Subcutaneous abdominal adipose tissue (tissue), 5 donors: Measurements from ENCODE around the gene ZNF22.

Experiments
- H3K27ac ChIP-seq: one replicate; pipeline ENCODE4 v1.7.0; 2013; ENCODE audit warnings: low read depth, mild to moderate bottlenecking, inconsistent platforms, low read length, moderate library complexity
- H3K27me3 ChIP-seq, 5 donors: one replicate each; pipeline ENCODE4 v1.7.0; 2013; ENCODE audit warnings: low read length in 5 of 5, inconsistent platforms in 1 of 5; ENCODE audit not compliant: control insufficient read depth in 5 of 5, insufficient read depth in 4 of 5
- H3K36me3 ChIP-seq, 5 donors: one replicate each; pipeline ENCODE4 v1.7.0; 2013; ENCODE audit warnings: low read length in 5 of 5; ENCODE audit not compliant: control insufficient read depth in 5 of 5, insufficient read depth in 5 of 5
- H3K4me1 ChIP-seq, 5 donors: one replicate each; pipeline ENCODE4 v1.7.0; 2013; ENCODE audit warnings: low read length in 5 of 5, mild to moderate bottlenecking in 3 of 5, moderate library complexity in 1 of 5; ENCODE audit not compliant: control insufficient read depth in 5 of 5, insufficient read depth in 5 of 5
- H3K4me3 ChIP-seq, 5 donors: one replicate each; pipeline ENCODE4 v1.7.0; 2013; ENCODE audit warnings: low read length in 5 of 5, low read depth in 1 of 5
- H3K9ac ChIP-seq, 5 donors: one replicate each; pipeline ENCODE4 v1.7.0; 2013; ENCODE audit warnings: low read length in 5 of 5, mild to moderate bottlenecking in 4 of 5, moderate library complexity in 3 of 5
- H3K9me3 ChIP-seq, 5 donors: one replicate each; pipeline ENCODE4 v1.7.0; 2013; ENCODE audit warnings: low read length in 5 of 5; ENCODE audit not compliant: control insufficient read depth in 5 of 5
- donor health status: healthy.
- donor health status: healthy.
- donor health status: healthy.
- donor health status: healthy.
- donor health status: healthy.

ZNF22 gene

GRCh38 chr10:44975431-44976331, 25.0 kb upstream of the ZNF22 start:
- Histone ChIP-seq H3K27ac (peak overlapping the region; percentile 93), H3K4me1 (peaks cover 29 to 81% (median 73%) of the 10 kb centered on the region in 5 donors), H3K4me3 (peak overlapping the region; percentile 74 to 98 (median 91)), H3K27me3 (no peaks in the 10 kb centered on the region), H3K36me3 (peaks cover 0 to 47% (median 39%) of the 10 kb centered on the region in 5 donors), H3K9me3 (no peaks in the 10 kb centered on the region), H3K9ac (peak overlapping the region; percentile 92 to 99 (median 96))

- Histone ChIP-seq H3K36me3 (peaks cover 0 to 40% (median 30%) of the 10 kb centered on the region in 5 donors), H3K4me1 (peaks cover 32 to 89% (median 82%) of the 10 kb centered on the region in 5 donors), H3K9me3 (no peaks in the 10 kb centered on the region), H3K27ac (peak overlapping the region; percentile 90), H3K27me3 (no peaks in the 10 kb centered on the region), H3K9ac (peak overlapping the region; percentile 92 to 99 (median 96)), H3K4me3 (peak overlapping the region; percentile 74 to 98 (median 91))
Observed at GRCh38 chr10:44976352-44977198, 24.1 kb upstream of the ZNF22 start.

GRCh38 chr10:44977287-44978212, 23.2 kb upstream of the ZNF22 start:
- H3K9me3 ChIP-seq, result no peaks in the 10 kb centered on the region
- H3K27ac ChIP-seq, result peak overlapping the region; percentile 90
- H3K27me3 ChIP-seq, result no peaks in the 10 kb centered on the region
- peak overlapping the region; percentile 74 to 98 (median 91) for H3K4me3 ChIP-seq
- peaks cover 36 to 94% (median 92%) of the 10 kb centered on the region in 5 donors for H3K4me1 ChIP-seq
- H3K9ac ChIP-seq, result peak overlapping the region; percentile 92 to 99 (median 96)
- peaks cover 0 to 40% (median 20%) of the 10 kb centered on the region in 5 donors for H3K36me3 ChIP-seq

GRCh38 chr10:44978213-44978569, 22.5 kb upstream of the ZNF22 start:
- H3K9ac ChIP-seq, result peak overlapping the region; percentile 92 to 99 (median 96)
- no peaks in the 10 kb centered on the region for H3K9me3 ChIP-seq
- H3K27ac ChIP-seq, result peak overlapping the region; percentile 90
- peaks cover 32 to 92% (median 89%) of the 10 kb centered on the region in 5 donors for H3K4me1 ChIP-seq
- no peaks in the 10 kb centered on the region for H3K27me3 ChIP-seq
- peak overlapping the region; percentile 74 to 98 (median 91) for H3K4me3 ChIP-seq
- peaks cover 0 to 40% (median 16%) of the 10 kb centered on the region in 5 donors for H3K36me3 ChIP-seq

- H3K27ac ChIP-seq, result peak within 1 kb of the TSS; percentile 90
Observed at GRCh38 chr10:44978570-44979280, 22.0 kb upstream of the ZNF22 start, which contains the start of gene DEPP1. Gene DEPP1 (minus strand): TSS chr10:44978809. CDS start chr10:44978030, 779 bp downstream.

GRCh38 chr10:44979281-44980191, 21.2 kb upstream of the ZNF22 start:
- H3K27ac ChIP-seq, result peak overlapping the region; percentile 90
- H3K9me3 ChIP-seq, result no peaks in the 10 kb centered on the region
- no peaks in the 10 kb centered on the region for H3K27me3 ChIP-seq
- H3K4me3 ChIP-seq, result peak overlapping the region; percentile 36 to 98 (median 84)
- H3K9ac ChIP-seq, result peak overlapping the region in 4 of 5 donors; percentile 53 to 99 (median 96)
- H3K4me1 ChIP-seq, result peaks cover 28 to 79% (median 78%) of the 10 kb centered on the region in 5 donors
- H3K36me3 ChIP-seq, result peaks cover 0 to 49% (median 28%) of the 10 kb centered on the region in 5 donors

More at GRCh38 chr10:44978570-44979280, 22.0 kb upstream of the ZNF22 start, which contains the start of gene DEPP1:
- no peaks in the 10 kb centered on the region for H3K27me3 ChIP-seq
- peak within 1 kb of the TSS; percentile 74 to 98 (median 91) for H3K4me3 ChIP-seq
- peaks cover 30 to 87% (median 84%) of the 10 kb centered on the region in 5 donors for H3K4me1 ChIP-seq
- H3K9me3 ChIP-seq, result no peaks in the 10 kb centered on the region
- peak within 1 kb of the TSS; percentile 92 to 99 (median 96) for H3K9ac ChIP-seq
- peaks cover 0 to 41% (median 20%) of the 10 kb centered on the region in 5 donors for H3K36me3 ChIP-seq

GRCh38 chr10:44980309-44981171, 20.2 kb upstream of the ZNF22 start:
- Histone ChIP-seq H3K9me3 (no peaks in the 10 kb centered on the region), H3K27me3 (no peaks in the 10 kb centered on the region), H3K36me3 (peaks cover 0 to 59% (median 38%) of the 10 kb centered on the region in 5 donors), H3K4me1 (peaks cover 28 to 84% (median 77%) of the 10 kb centered on the region in 5 donors), H3K9ac (peak overlapping the region in 4 of 5 donors; percentile 6 to 61 (median 10)), H3K4me3 (peak overlapping the region in 3 of 5 donors; percentile 6 to 19 (median 7)), H3K27ac (peak overlapping the region; percentile 90)
